Astrocyte (in vitro differentiated cells and primary cell): Measurements from ENCODE around the gene PIK3R6. TPM values are rescaled to one million over a fixed set of nuclear protein-coding genes. Genes with fewer than 3 reads are reported as not detected.

ENCODE experiments used
- DNase-seq: peaks from one replicate; pipeline ENCODE4 v3.0.0-alpha.2; 2010; ENCODE audit warnings: low read depth
- FAIRE-seq: peaks from 2 replicates; lab custom pipeline; 2011; peaks lifted over from hg19 to GRCh38; lab: Jason Lieb, UNC
- H2AFZ ChIP-seq: 2 replicates; pipeline ENCODE4 v1.6.0; 2012; ENCODE audit warnings: low read depth, low read length, inconsistent platforms
- H3K27ac ChIP-seq: 2 replicates; pipeline ENCODE4 v1.5.1; 2011; ENCODE audit warnings: low read depth, low read length, inconsistent platforms
- H3K27me3 ChIP-seq: 2 replicates; pipeline ENCODE4 v1.6.0; 2011; ENCODE audit warnings: low read length, inconsistent platforms; ENCODE audit not compliant: insufficient read depth
- H3K36me3 ChIP-seq: 2 replicates; pipeline ENCODE4 v1.5.1; 2011; ENCODE audit warnings: low read length, inconsistent platforms; ENCODE audit not compliant: insufficient read depth
- H3K4me1 ChIP-seq: 2 replicates; pipeline ENCODE4 v1.5.1; 2011; ENCODE audit warnings: low read length, inconsistent platforms; ENCODE audit not compliant: insufficient read depth
- H3K4me2 ChIP-seq: 2 replicates; pipeline ENCODE4 v1.6.0; 2012; ENCODE audit warnings: low read length, inconsistent platforms
- H3K4me3 ChIP-seq: 2 replicates; pipeline ENCODE4 v1.5.1; 2011; ENCODE audit warnings: low read depth, mild to moderate bottlenecking, low read length, inconsistent platforms; ENCODE audit not compliant: insufficient read depth
- H3K79me2 ChIP-seq: 2 replicates; pipeline ENCODE4 v1.6.0; 2012; ENCODE audit warnings: mild to moderate bottlenecking, low read length, inconsistent platforms; ENCODE audit not compliant: insufficient read depth
- H3K9ac ChIP-seq: 2 replicates; pipeline ENCODE4 v1.6.0; 2012; ENCODE audit warnings: mild to moderate bottlenecking, low read length, inconsistent platforms
- H3K9me3 ChIP-seq: 2 replicates; pipeline ENCODE4 v1.5.1; 2012; ENCODE audit warnings: low read depth, mild to moderate bottlenecking, low read length, inconsistent platforms; ENCODE audit not compliant: insufficient read depth
- H4K20me1 ChIP-seq: 2 replicates; pipeline ENCODE4 v1.6.0; 2012; ENCODE audit warnings: low read length, inconsistent platforms; ENCODE audit not compliant: insufficient read depth
- H3K27ac Mint-ChIP-seq: one replicate; pipeline ENCODE4 v1.8.0; 2021; ENCODE audit warnings: mild to moderate bottlenecking, mixed read lengths; ENCODE audit not compliant: unreplicated experiment
- H3K27me3 Mint-ChIP-seq: one replicate; pipeline ENCODE4 v1.8.0; 2021; ENCODE audit warnings: low read depth, mixed read lengths; ENCODE audit not compliant: unreplicated experiment
- H3K36me3 Mint-ChIP-seq: one replicate; pipeline ENCODE4 v1.8.0; 2021; ENCODE audit warnings: low read depth, mixed read lengths; ENCODE audit not compliant: unreplicated experiment
- H3K4me1 Mint-ChIP-seq: one replicate; pipeline ENCODE4 v1.8.0; 2021; ENCODE audit warnings: low read depth, mixed read lengths; ENCODE audit not compliant: unreplicated experiment
- H3K4me3 Mint-ChIP-seq: one replicate; pipeline ENCODE4 v1.8.0; 2021; ENCODE audit warnings: mild to moderate bottlenecking, moderate library complexity, mixed read lengths; ENCODE audit not compliant: unreplicated experiment
- H3K9me3 Mint-ChIP-seq: one replicate; pipeline ENCODE4 v1.8.0; 2021; ENCODE audit warnings: mild to moderate bottlenecking, mixed read lengths; ENCODE audit not compliant: unreplicated experiment
- CTCF ChIP-seq: IDR thresholded peaks from 2 replicates; pipeline ENCODE4 v1.5.1; 2011; ENCODE audit warnings: low read depth, mild to moderate bottlenecking, inconsistent platforms, low read length, moderate library complexity; ENCODE audit not compliant: insufficient read depth
- EZH2 ChIP-seq: IDR thresholded peaks from 2 replicates; pipeline ENCODE4 v1.6.1; 2012; ENCODE audit warnings: mild to moderate bottlenecking, low read length, inconsistent platforms; ENCODE audit not compliant: insufficient read depth
- total RNA-seq: library from RNA; stranded (reverse); gene quantifications from 2 replicates; pipeline ENCODE4 v1.2.1, GENCODE V29; 2021

Gene PIK3R6
- total RNA-seq, 1 donor from 2014 or later = not detected

GRCh38 chr17:8851600-8851999, 15.9 kb downstream of the PIK3R6 start:
- Mint-ChIP-seq H3K36me3 (no peaks in the 10 kb centered on the region), H3K4me1 (peaks cover 3% of the 10 kb centered on the region), H3K9me3 (no peaks in the 10 kb centered on the region), H3K4me3 (no peak overlapping the region), H3K27me3 (no peaks in the 10 kb centered on the region), H3K27ac (no peak overlapping the region)
- H3K27me3 ChIP-seq = no peaks in the 10 kb centered on the region
- H3K27ac ChIP-seq = no peak overlapping the region
- no peak for TF ChIP-seq CTCF
- TF ChIP-seq EZH2 = no peak
- H2AFZ ChIP-seq = no peak overlapping the region
- H3K9ac ChIP-seq = no peak overlapping the region
- FAIRE-seq = no peak
- no peaks in the 10 kb centered on the region for H3K36me3 ChIP-seq
- H3K4me2 ChIP-seq = no peak overlapping the region
- H3K4me3 ChIP-seq = no peak overlapping the region
- no peaks in the 10 kb centered on the region for H3K79me2 ChIP-seq
- DNase-seq = no peak
- no peaks in the 10 kb centered on the region for H3K9me3 ChIP-seq
- no peaks in the 10 kb centered on the region for H3K4me1 ChIP-seq
- no peaks in the 10 kb centered on the region for H4K20me1 ChIP-seq

GRCh38 chr17:8849311-8850041, 18.0 kb downstream of the PIK3R6 start:
- FAIRE-seq (no peak), DNase-seq (no peak)
- Mint-ChIP-seq H3K27me3 (no peaks in the 10 kb centered on the region), H3K4me3 (no peak overlapping the region), H3K4me1 (peaks cover 3% of the 10 kb centered on the region), H3K9me3 (no peaks in the 10 kb centered on the region), H3K27ac (no peak overlapping the region), H3K36me3 (no peaks in the 10 kb centered on the region)
- no peaks in the 10 kb centered on the region for H3K4me1 ChIP-seq
- no peak overlapping the region for H2AFZ ChIP-seq
- H3K4me3 ChIP-seq = no peak overlapping the region
- no peaks in the 10 kb centered on the region for H4K20me1 ChIP-seq
- no peak overlapping the region for H3K4me2 ChIP-seq
- H3K36me3 ChIP-seq = no peaks in the 10 kb centered on the region
- TF ChIP-seq EZH2 = no peak
- TF ChIP-seq CTCF = no peak
- H3K27ac ChIP-seq = no peak overlapping the region
- no peak overlapping the region for H3K9ac ChIP-seq
- H3K79me2 ChIP-seq = no peaks in the 10 kb centered on the region
- H3K27me3 ChIP-seq = no peaks in the 10 kb centered on the region
- no peaks in the 10 kb centered on the region for H3K9me3 ChIP-seq

- no peak for DNase-seq
- TF ChIP-seq EZH2 (no peak), CTCF (no peak)
Observed at GRCh38 chr17:8847891-8848290, 19.6 kb downstream of the PIK3R6 start.

More at GRCh38 chr17:8847891-8848290, 19.6 kb downstream of the PIK3R6 start:
- no peak overlapping the region for H3K9ac ChIP-seq
- Mint-ChIP-seq H3K27me3 (no peaks in the 10 kb centered on the region), H3K27ac (no peak overlapping the region), H3K4me3 (no peak overlapping the region), H3K36me3 (no peaks in the 10 kb centered on the region), H3K4me1 (peaks cover 3% of the 10 kb centered on the region), H3K9me3 (no peaks in the 10 kb centered on the region)
- H2AFZ ChIP-seq = no peak overlapping the region
- no peaks in the 10 kb centered on the region for H4K20me1 ChIP-seq
- H3K4me2 ChIP-seq = no peak overlapping the region
- no peak overlapping the region for H3K4me3 ChIP-seq
- H3K4me1 ChIP-seq = no peaks in the 10 kb centered on the region
- H3K27me3 ChIP-seq = no peaks in the 10 kb centered on the region
- no peaks in the 10 kb centered on the region for H3K79me2 ChIP-seq
- no peak for FAIRE-seq
- H3K27ac ChIP-seq = no peak overlapping the region
- no peaks in the 10 kb centered on the region for H3K36me3 ChIP-seq
- no peaks in the 10 kb centered on the region for H3K9me3 ChIP-seq
